Mesendoderm (in vitro differentiated cells): ENCODE measurements around the gene PHKG1.
A peak's percentile ranks its signal among the peaks of the same experiment; 100 is the strongest.
"Not testable (repeated sequence)": the region's sequence is repeated elsewhere in the genome, so short reads cannot be mapped to it uniquely, and the experiment has no call there.

ENCODE experiments used
- DNase-seq: peaks from one replicate; pipeline ENCODE4 v3.0.0; 2013
- H2AK5ac ChIP-seq: 2 replicates; pipeline ENCODE4 v1.6.1; 2013; ENCODE audit warnings: low read length, inconsistent platforms
- H2BK120ac ChIP-seq: 2 replicates; pipeline ENCODE4 v1.6.1; 2013; ENCODE audit warnings: low read depth, mild to moderate bottlenecking, low read length, moderate library complexity, mixed read lengths
- H2BK15ac ChIP-seq: replicated peaks from 2 replicates; pipeline ENCODE4 v1.6.1; 2013; ENCODE audit warnings: low read depth, mild to moderate bottlenecking, moderate library complexity
- H2BK5ac ChIP-seq: 2 replicates; pipeline ENCODE4 v1.6.1; 2013; ENCODE audit warnings: low read length, inconsistent platforms
- H3K18ac ChIP-seq: 2 replicates; pipeline ENCODE4 v1.6.1; 2013; ENCODE audit warnings: mild to moderate bottlenecking, low read length, mixed read lengths
- H3K23ac ChIP-seq: one replicate; pipeline ENCODE4 v1.6.1; 2013; ENCODE audit warnings: low read length
- H3K27ac ChIP-seq: 2 replicates; pipeline ENCODE4 v1.5.1; 2013; ENCODE audit warnings: low read depth, mild to moderate bottlenecking, inconsistent platforms, low read length, moderate library complexity
- H3K27me3 ChIP-seq: 2 replicates; pipeline ENCODE4 v1.6.1; 2013; ENCODE audit warnings: low read length, control low read depth, mild to moderate bottlenecking, inconsistent platforms; ENCODE audit not compliant: insufficient read depth, poor library complexity
- H3K36me3 ChIP-seq: 2 replicates; pipeline ENCODE4 v1.6.1; 2013; ENCODE audit warnings: low read length, inconsistent platforms; ENCODE audit not compliant: control insufficient read depth, insufficient read depth
- H3K4ac ChIP-seq: one replicate; pipeline ENCODE4 v1.6.1; 2013; ENCODE audit warnings: low read depth, mild to moderate bottlenecking, low read length, moderate library complexity
- H3K4me1 ChIP-seq: 2 replicates; pipeline ENCODE4 v1.6.1; 2013; ENCODE audit warnings: low read depth, low read length, inconsistent platforms; ENCODE audit not compliant: control insufficient read depth
- H3K4me2 ChIP-seq: 2 replicates; pipeline ENCODE4 v1.6.1; 2013; ENCODE audit warnings: low read length
- H3K4me3 ChIP-seq: 2 replicates; pipeline ENCODE4 v1.5.1; 2013; ENCODE audit warnings: mild to moderate bottlenecking, low read length
- H3K56ac ChIP-seq: one replicate; pipeline ENCODE4 v1.6.1; 2013; ENCODE audit warnings: low read length
- H3K79me1 ChIP-seq: 2 replicates; pipeline ENCODE4 v1.6.1; 2013; ENCODE audit warnings: low read length, inconsistent platforms
- H3K79me2 ChIP-seq: 2 replicates; pipeline ENCODE4 v1.6.1; 2013; ENCODE audit warnings: mild to moderate bottlenecking, low read length; ENCODE audit not compliant: control insufficient read depth, insufficient read depth
- H3K9ac ChIP-seq: 2 replicates; pipeline ENCODE4 v1.6.1; 2013; ENCODE audit warnings: low read length, inconsistent platforms
- H4K5ac ChIP-seq: one replicate; pipeline ENCODE4 v1.6.1; 2013; ENCODE audit warnings: low read length
- H4K8ac ChIP-seq: one replicate; pipeline ENCODE4 v1.6.1; 2013; ENCODE audit warnings: low read depth, mild to moderate bottlenecking, control low read depth, low read length, moderate library complexity
- WGBS: extraction: QIAGEN DNeasy Blood & Tissue Kit; methylation state at CpG from one replicate; pipeline ENCODE4 v1.1.7; 2013; ENCODE audit warnings: low lambda C conversion rate, missing lambda C conversion rate; ENCODE audit not compliant: insufficient coverage; ENCODE audit errors: extremely low coverage; 5-methylcytosine and 5-hydroxymethylcytosine counted together

Gene PHKG1

GRCh38 chr7:56097700-56098099 is 4.9 kb upstream of the PHKG1 start:
- DNase-seq = no peak
- Histone ChIP-seq H4K8ac (no peak overlapping the region), H3K23ac (no peak overlapping the region), H3K4me3 (no peak overlapping the region), H3K4ac (no peak overlapping the region), H2BK5ac (no peak overlapping the region), H3K79me2 (no peaks in the 10 kb centered on the region), H3K4me1 (no peaks in the 10 kb centered on the region), H3K9ac (no peak overlapping the region), H2AK5ac (no peak overlapping the region), H3K56ac (no peak overlapping the region), H3K27ac (no peak overlapping the region), H3K18ac (no peak overlapping the region), H3K4me2 (no peak overlapping the region), H2BK120ac (no peak overlapping the region), H2BK15ac (no peak overlapping the region), H3K27me3 (no peaks in the 10 kb centered on the region), H4K5ac (no peak overlapping the region), H3K79me1 (no peaks in the 10 kb centered on the region), H3K36me3 (peaks cover 2% of the 10 kb centered on the region)
- WGBS = no CpG with 5 or more reads among the region's 5 CpGs

- H3K4me3 ChIP-seq, H3K27ac ChIP-seq, H3K79me1 ChIP-seq, H3K27me3 ChIP-seq, H3K4me1 ChIP-seq, H3K56ac ChIP-seq, H4K8ac ChIP-seq, H3K36me3 ChIP-seq, DNase-seq, H3K18ac ChIP-seq, H3K4ac ChIP-seq, H2AK5ac ChIP-seq, H4K5ac ChIP-seq, H3K4me2 ChIP-seq, H2BK120ac ChIP-seq, H2BK15ac ChIP-seq, H2BK5ac ChIP-seq, H3K23ac ChIP-seq, H3K9ac ChIP-seq, H3K79me2 ChIP-seq: not testable (repeated sequence)
- WGBS = no CpG with 5 or more reads among the region's 6 CpGs
These were observed 364 bp downstream of the PHKG1 start for GRCh38 chr7:56092388-56092787.

- no peak overlapping the region for H3K27ac ChIP-seq
- no peaks in the 10 kb centered on the region for H3K36me3 ChIP-seq
- no peak overlapping the region for H2BK120ac ChIP-seq
- no peak overlapping the region for H3K23ac ChIP-seq
- H2BK15ac ChIP-seq = no peak overlapping the region
- H3K4me3 ChIP-seq = no peak overlapping the region
- no peak overlapping the region for H3K4ac ChIP-seq
- no peaks in the 10 kb centered on the region for H3K27me3 ChIP-seq
- H3K79me2 ChIP-seq = no peaks in the 10 kb centered on the region
- H2AK5ac ChIP-seq = no peak overlapping the region
- H4K8ac ChIP-seq = no peak overlapping the region
- H3K79me1 ChIP-seq = no peaks in the 10 kb centered on the region
- H4K5ac ChIP-seq = no peak overlapping the region
- no peak overlapping the region for H3K56ac ChIP-seq
- no peak overlapping the region for H3K4me2 ChIP-seq
- no CpG with 5 or more reads among the region's 3 CpGs for WGBS
- no peak overlapping the region for H3K18ac ChIP-seq
- no peak overlapping the region for H2BK5ac ChIP-seq
- H3K4me1 ChIP-seq = no peaks in the 10 kb centered on the region
- DNase-seq = peak; percentile 7
- no peak overlapping the region for H3K9ac ChIP-seq
These were observed 1.2 kb downstream of the PHKG1 start for GRCh38 chr7:56091591-56091990.

- Histone ChIP-seq H3K56ac (no peak overlapping the region), H3K9ac (no peak overlapping the region), H3K4me2 (no peak overlapping the region), H3K4ac (no peak overlapping the region), H3K27ac (no peak overlapping the region), H3K36me3 (no peaks in the 10 kb centered on the region), H2AK5ac (no peak overlapping the region), H3K18ac (no peak overlapping the region), H2BK15ac (no peak overlapping the region), H3K4me3 (no peak overlapping the region), H2BK5ac (no peak overlapping the region), H3K79me1 (no peaks in the 10 kb centered on the region), H3K4me1 (no peaks in the 10 kb centered on the region), H3K23ac (no peak overlapping the region), H3K79me2 (no peaks in the 10 kb centered on the region), H2BK120ac (no peak overlapping the region), H3K27me3 (no peaks in the 10 kb centered on the region), H4K5ac (no peak overlapping the region), H4K8ac (no peak overlapping the region)
- no peak for DNase-seq
- WGBS = no CpG with 5 or more reads among the region's 16 CpGs
These were observed 5.3 kb downstream of the PHKG1 start for GRCh38 chr7:56087445-56087844.

GRCh38 chr7:56086761-56087160 is 6.0 kb downstream of the PHKG1 start:
- no peaks in the 10 kb centered on the region for H3K36me3 ChIP-seq
- H3K23ac ChIP-seq = no peak overlapping the region
- H3K9ac ChIP-seq = no peak overlapping the region
- no peaks in the 10 kb centered on the region for H3K79me1 ChIP-seq
- DNase-seq = no peak
- H3K18ac ChIP-seq = no peak overlapping the region
- H4K5ac ChIP-seq = no peak overlapping the region
- no peaks in the 10 kb centered on the region for H3K27me3 ChIP-seq
- no peak overlapping the region for H3K4me3 ChIP-seq
- H4K8ac ChIP-seq = no peak overlapping the region
- no peak overlapping the region for H3K27ac ChIP-seq
- H3K79me2 ChIP-seq = no peaks in the 10 kb centered on the region
- no peak overlapping the region for H3K4me2 ChIP-seq
- H3K4me1 ChIP-seq = no peaks in the 10 kb centered on the region
- H2AK5ac ChIP-seq = no peak overlapping the region
- no CpG with 5 or more reads among the region's 7 CpGs for WGBS
- H3K4ac ChIP-seq = no peak overlapping the region
- no peak overlapping the region for H2BK120ac ChIP-seq
- no peak overlapping the region for H2BK5ac ChIP-seq
- H3K56ac ChIP-seq = no peak overlapping the region
- no peak overlapping the region for H2BK15ac ChIP-seq

GRCh38 chr7:56083150-56083785 is 9.5 kb downstream of the PHKG1 start:
- WGBS = no CpG with 5 or more reads among the region's 13 CpGs
- Histone ChIP-seq H3K56ac (no peak overlapping the region), H2BK120ac (no peak overlapping the region), H3K4me1 (no peaks in the 10 kb centered on the region), H3K23ac (no peak overlapping the region), H3K79me1 (no peaks in the 10 kb centered on the region), H3K27ac (no peak overlapping the region), H3K27me3 (no peaks in the 10 kb centered on the region), H2BK5ac (no peak overlapping the region), H3K36me3 (peaks cover 1% of the 10 kb centered on the region), H3K18ac (no peak overlapping the region), H2AK5ac (no peak overlapping the region), H2BK15ac (no peak overlapping the region), H3K4ac (no peak overlapping the region), H3K4me2 (no peak overlapping the region), H3K79me2 (no peaks in the 10 kb centered on the region), H4K8ac (no peak overlapping the region), H3K4me3 (no peak overlapping the region), H3K9ac (no peak overlapping the region), H4K5ac (no peak overlapping the region)
- DNase-seq = no peak
